Rectal smooth muscle tissue (tissue), 1 donor: Measurements from ENCODE around the gene FAM72C.
"Not testable (repeated sequence)": the region's sequence is repeated elsewhere in the genome, so short reads cannot be mapped to it uniquely, and the experiment has no call there.

Source experiments
- H3K27ac ChIP-seq: one replicate; pipeline ENCODE4 v1.7.0; 2013; ENCODE audit warnings: low read depth, low read length, inconsistent platforms
- H3K27me3 ChIP-seq: one replicate; pipeline ENCODE4 v1.7.0; 2013; ENCODE audit warnings: low read length; ENCODE audit not compliant: control insufficient read depth, insufficient read depth
- H3K36me3 ChIP-seq: one replicate; pipeline ENCODE4 v1.7.0; 2013; ENCODE audit warnings: low read length; ENCODE audit not compliant: control insufficient read depth, insufficient read depth
- H3K4me1 ChIP-seq: one replicate; pipeline ENCODE4 v1.7.0; 2013; ENCODE audit warnings: low read length; ENCODE audit not compliant: control insufficient read depth, insufficient read depth
- H3K4me3 ChIP-seq: one replicate; pipeline ENCODE4 v1.7.0; 2013; ENCODE audit warnings: low read length
- H3K9ac ChIP-seq: one replicate; pipeline ENCODE4 v1.7.0; 2013; ENCODE audit warnings: low read length

Gene FAM72C

GRCh38 chr1:143936457-143937115 is 35.2 kb downstream of the FAM72C start:
- H3K36me3 ChIP-seq, H3K27me3 ChIP-seq, H3K4me3 ChIP-seq, H3K27ac ChIP-seq, H3K4me1 ChIP-seq, H3K9ac ChIP-seq: not testable (repeated sequence)

- H3K36me3 ChIP-seq, H3K4me3 ChIP-seq, H3K27me3 ChIP-seq, H3K27ac ChIP-seq, H3K4me1 ChIP-seq, H3K9ac ChIP-seq: not testable (repeated sequence)
These were observed 52.7 kb downstream of the FAM72C start for GRCh38 chr1:143919127-143919526.

GRCh38 chr1:143918552-143918951 is 53.2 kb downstream of the FAM72C start:
- H3K4me1 ChIP-seq, H3K9ac ChIP-seq, H3K27me3 ChIP-seq, H3K4me3 ChIP-seq, H3K27ac ChIP-seq, H3K36me3 ChIP-seq: not testable (repeated sequence)

- H3K27me3 ChIP-seq, H3K4me1 ChIP-seq, H3K4me3 ChIP-seq, H3K9ac ChIP-seq, H3K27ac ChIP-seq, H3K36me3 ChIP-seq: not testable (repeated sequence)
These were observed 58.1 kb downstream of the FAM72C start for GRCh38 chr1:143913705-143914104.
